Activated CD4-positive, alpha-beta T cell treated with anti-CD3 and anti-CD28 coated beads for 4 hours (primary cell): ENCODE measurements around the gene RNU7-1.
A peak's percentile ranks its signal among the peaks of the same experiment; 100 is the strongest.

ENCODE experiments used
- DNase-seq, 2 donors: peaks; one replicate each; pipeline ENCODE4 v3.0.0-alpha.2; 2020

RNU7-1 gene

GRCh38 chr12:6938353-6939190 is 5.0 kb upstream of the RNU7-1 start:
- DNase-seq = no peak

- no peak for DNase-seq
These were observed 4.5 kb upstream of the RNU7-1 start for GRCh38 chr12:6939191-6939540.

- no peak for DNase-seq
These were observed 2.3 kb upstream of the RNU7-1 start for GRCh38 chr12:6941267-6941666.

- no peak for DNase-seq
These were observed 1.8 kb upstream of the RNU7-1 start for GRCh38 chr12:6941782-6942181.

- DNase-seq = no peak
These were observed 1.3 kb upstream of the RNU7-1 start for GRCh38 chr12:6942331-6942665.

- DNase-seq = peak; percentile 77 to 78
These were observed 261 bp upstream of the RNU7-1 start for GRCh38 chr12:6943389-6943721.

GRCh38 chr12:6944381-6945186 is 968 bp downstream of the RNU7-1 start:
- DNase-seq = peak; percentile 84 to 86

- DNase-seq = no peak
These were observed 2.0 kb downstream of the RNU7-1 start for GRCh38 chr12:6945613-6946012.

GRCh38 chr12:6946033-6946919 is 2.7 kb downstream of the RNU7-1 start:
- DNase-seq = peak in 1 of 2 donors; percentile 52

- no peak for DNase-seq
These were observed 3.3 kb downstream of the RNU7-1 start for GRCh38 chr12:6946920-6947374.

- no peak for DNase-seq
These were observed 4.0 kb downstream of the RNU7-1 start for GRCh38 chr12:6947615-6948014.

GRCh38 chr12:6948873-6949594 is 5.4 kb downstream of the RNU7-1 start:
- peak in 1 of 2 donors; percentile 36 for DNase-seq

GRCh38 chr12:6950401-6950801 is 6.8 kb downstream of the RNU7-1 start:
- DNase-seq = peak in 1 of 2 donors; percentile 27

- DNase-seq = peak; percentile 59 to 78
These were observed 7.4 kb downstream of the RNU7-1 start, which contains the start of gene PTPN6 for GRCh38 chr12:6950811-6951540. TSS of gene PTPN6 (plus strand) at chr12:6951356. CDS start at chr12:6951513, 157 bp downstream.

GRCh38 chr12:6951551-6952120 is 8.0 kb downstream of the RNU7-1 start:
- DNase-seq = no peak

GRCh38 chr12:6952121-6952862 is 8.7 kb downstream of the RNU7-1 start:
- DNase-seq = peak in 1 of 2 donors; percentile 47

- DNase-seq = no peak
These were observed 9.3 kb downstream of the RNU7-1 start for GRCh38 chr12:6952863-6953441.

- DNase-seq = peak; percentile 81 to 85
These were observed 10.1 kb downstream of the RNU7-1 start for GRCh38 chr12:6953442-6954315.
